Measurements from ENCODE around the gene ANKRD33.

Gene ANKRD33, protein sequence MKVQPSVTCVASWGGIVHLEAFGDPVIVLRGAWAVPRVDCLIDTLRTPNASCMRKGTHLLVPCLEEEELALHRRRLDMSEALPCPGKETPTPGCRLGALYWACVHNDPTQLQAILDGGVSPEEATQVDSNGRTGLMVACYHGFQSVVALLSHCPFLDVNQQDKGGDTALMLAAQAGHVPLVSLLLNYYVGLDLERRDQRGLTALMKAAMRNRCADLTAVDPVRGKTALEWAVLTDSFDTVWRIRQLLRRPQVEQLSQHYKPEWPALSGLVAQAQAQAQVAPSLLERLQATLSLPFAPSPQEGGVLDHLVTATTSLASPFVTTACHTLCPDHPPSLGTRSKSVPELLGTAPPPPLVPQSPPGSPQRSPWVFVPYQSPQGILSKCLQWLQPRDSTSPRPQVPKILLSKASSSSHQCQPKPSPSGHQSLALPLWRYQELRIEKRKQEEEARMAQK

DNA sequence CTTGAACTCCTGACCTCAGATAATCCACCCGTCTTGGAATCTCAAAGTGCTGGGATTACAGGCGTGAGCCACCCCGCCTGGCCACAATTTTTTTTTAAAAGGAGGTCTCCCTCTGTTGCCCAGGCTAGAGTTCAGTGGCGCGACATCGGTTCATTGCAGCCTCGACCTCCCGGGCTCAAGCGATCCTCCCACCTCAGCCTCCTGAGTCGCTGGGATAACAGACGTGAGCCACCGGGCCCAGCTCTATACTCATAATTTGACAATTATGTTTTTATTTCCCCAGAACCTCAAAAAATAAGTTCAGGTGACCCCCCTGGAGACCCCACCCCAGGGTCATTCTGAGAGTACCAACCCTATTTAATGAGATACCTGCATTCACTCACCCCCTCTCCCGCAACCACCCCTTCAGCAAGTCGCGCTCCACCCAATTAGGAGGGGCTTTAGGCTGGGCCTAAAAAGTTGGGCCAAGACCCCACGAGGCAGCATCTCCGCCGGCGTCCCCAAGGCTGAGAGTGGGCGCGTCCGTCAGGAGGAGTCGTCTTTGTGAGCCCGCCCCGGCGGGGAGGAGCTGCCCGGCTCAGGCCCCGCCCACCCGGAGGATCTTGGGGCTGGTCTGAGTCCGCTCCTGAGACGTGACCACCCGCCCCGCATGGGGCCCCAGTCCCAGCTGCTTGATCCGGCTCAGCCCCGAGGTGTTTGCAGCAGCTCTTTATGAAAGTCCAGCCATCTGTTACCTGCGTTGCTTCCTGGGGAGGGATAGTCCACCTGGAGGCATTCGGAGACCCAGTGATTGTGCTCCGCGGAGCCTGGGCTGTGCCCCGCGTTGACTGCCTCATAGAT, at the start of gene ANKRD33:
Gene ANKRD33, plus strand, starts transcription at position 628 of the 840 bp plus-strand sequence. Its CDS starts 84 bp downstream, at position 712.
- DNase-seq: no peak

DNA sequence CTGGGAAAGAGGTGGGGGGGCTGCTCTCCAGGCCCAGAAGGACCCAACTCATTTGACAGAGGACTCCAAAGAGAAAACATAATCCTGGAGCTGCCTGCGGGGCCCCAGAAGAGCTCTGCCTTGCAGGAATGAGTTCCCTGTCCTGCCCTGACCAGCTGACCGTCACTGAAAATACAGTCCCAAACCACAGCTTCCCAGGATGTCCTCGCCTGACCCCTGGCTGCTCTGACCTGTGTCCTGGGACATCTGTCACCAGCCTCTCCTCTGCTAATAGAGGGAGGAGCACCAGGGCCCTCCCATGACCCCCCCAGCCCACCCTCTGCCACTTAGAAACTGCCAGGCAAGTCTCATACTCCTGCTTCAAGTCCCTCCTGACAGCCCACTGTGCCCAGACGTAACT, 49.1 kb upstream of the ANKRD33 start:
- DNase-seq: no peak

DNA sequence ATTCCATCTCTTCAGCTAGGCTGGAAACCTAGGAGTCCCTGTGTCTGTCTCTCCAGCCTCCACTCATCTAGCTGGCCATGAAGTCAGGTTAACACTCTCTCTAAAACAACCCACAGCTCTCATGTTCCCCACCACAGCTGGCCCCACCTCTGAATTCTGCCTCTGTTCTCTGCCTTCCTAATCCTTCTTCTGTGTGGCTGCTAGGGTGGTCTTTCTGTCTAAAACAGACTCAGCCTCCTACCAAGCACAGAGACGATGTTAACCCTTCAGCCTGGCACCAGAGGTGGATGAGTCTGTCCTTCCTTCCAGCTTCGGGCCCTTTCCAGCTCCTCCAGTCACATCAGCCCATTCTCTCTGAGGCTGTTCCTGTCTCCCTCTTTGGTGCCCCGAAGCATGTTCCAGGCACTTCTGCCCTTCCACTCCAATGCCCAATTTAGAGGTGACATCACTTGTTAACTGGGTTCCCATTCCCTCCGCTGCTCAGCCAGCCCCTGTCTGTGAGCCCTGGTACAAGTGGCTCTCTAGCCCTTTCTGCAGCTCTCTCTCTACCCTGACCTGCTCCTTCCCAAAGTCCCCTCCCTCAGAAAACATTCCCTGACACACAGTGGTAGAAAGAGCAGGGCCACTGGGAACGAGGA, 48.5 kb upstream of the ANKRD33 start:
- DNase-seq: no peak

DNA sequence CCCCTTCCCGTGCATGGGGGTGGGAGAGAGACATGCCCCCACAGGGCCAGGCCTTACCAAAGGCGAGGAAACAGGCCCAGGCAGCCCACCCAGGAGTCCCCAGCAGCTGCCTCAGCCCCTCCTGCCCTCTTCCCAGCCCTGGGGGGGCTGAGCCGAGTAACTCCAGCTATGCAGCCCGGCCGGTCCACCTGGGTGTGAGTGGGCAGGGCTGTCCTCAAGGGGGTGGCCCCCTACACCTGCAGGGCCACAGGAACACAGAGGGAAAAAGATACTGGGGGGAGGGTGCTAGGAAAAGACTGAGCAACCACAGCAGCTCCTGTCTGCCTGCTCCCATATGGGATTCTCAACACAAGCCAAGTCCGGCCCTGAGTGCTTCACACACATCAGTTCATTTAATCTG, 46.9 kb upstream of the ANKRD33 start:
- DNase-seq: no peak

DNA sequence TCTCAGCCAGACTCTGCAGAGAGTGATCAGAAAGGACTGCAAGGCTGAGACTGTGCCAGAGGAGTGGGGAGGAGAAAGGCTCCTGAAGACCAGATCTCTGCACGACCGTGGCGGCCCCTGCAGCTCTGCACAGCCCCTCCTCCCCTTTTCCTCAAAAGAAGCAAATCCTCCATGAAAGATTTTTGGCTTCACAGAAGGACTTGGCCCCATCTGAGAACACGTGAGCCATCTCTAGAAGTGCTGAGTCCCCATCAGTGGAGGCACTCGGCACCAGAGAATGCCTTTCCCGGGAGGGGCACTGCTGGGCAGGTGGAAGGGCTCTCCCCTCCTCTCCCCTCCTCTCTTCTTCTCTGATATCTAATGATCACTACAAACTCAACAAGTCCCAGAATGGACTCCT, 46.2 kb upstream of the ANKRD33 start:
- DNase-seq: no peak

DNA sequence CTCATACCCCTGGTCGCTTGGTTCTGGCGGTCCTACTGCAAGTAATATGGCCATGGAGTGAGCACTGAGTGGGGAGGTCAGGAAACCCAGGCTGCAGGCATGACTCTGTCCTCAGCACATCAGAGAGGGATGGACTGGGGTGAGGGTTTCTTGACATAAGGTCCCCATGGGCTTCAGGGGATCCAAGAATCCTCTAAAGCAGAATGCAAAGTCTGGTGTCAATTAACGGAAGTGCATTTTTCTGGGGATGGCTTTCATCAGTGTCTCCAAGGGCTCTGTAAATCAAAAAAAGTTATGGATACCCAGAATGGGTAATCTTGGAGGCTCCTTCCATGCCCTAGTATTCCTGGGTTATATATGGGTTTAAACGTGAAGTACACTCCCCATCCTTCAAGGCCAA, 43.0 kb upstream of the ANKRD33 start:
- no peak for DNase-seq

DNA sequence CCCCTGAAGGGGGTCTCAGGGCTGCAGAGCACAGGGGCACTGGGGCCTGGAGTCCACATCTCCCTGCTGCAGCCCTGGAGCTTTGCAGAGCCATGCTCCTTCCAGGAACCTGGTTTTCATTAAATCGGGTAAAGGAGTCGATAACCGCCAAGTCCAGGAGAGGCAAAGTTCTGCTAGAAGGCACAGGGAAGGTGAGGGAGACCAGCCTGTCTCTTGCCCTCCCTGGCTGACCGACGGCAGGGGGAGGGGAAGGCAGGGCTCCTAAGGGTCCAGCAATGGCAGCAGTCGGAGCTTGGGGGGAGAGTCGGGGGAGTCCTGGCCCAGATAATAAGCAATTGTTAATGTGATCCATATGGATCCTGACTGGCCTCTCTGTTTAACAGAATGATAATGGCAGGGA, 42.4 kb upstream of the ANKRD33 start:
- DNase-seq: no peak

DNA sequence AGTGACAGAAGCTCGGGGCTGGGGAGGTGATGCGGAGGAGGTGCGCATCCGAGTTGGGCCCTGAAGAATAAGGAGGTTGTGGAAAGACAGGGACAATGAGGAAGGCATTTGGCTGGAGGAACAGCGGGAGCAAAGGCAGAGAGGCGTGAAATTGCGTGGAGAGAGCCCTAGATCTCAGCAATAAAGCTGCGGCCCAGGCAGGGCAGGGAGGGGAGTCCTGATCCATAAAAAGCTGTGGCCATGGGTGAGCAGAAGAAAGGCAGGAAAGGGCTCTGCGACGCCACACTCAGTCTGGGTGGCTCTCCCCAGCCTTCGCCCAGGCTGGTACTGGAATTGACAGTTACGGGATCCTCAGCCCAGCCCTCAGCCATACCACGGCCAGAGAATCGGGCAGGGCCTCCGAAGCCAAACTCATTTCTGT, 41.6 kb upstream of the ANKRD33 start:
- DNase-seq: no peak

DNA sequence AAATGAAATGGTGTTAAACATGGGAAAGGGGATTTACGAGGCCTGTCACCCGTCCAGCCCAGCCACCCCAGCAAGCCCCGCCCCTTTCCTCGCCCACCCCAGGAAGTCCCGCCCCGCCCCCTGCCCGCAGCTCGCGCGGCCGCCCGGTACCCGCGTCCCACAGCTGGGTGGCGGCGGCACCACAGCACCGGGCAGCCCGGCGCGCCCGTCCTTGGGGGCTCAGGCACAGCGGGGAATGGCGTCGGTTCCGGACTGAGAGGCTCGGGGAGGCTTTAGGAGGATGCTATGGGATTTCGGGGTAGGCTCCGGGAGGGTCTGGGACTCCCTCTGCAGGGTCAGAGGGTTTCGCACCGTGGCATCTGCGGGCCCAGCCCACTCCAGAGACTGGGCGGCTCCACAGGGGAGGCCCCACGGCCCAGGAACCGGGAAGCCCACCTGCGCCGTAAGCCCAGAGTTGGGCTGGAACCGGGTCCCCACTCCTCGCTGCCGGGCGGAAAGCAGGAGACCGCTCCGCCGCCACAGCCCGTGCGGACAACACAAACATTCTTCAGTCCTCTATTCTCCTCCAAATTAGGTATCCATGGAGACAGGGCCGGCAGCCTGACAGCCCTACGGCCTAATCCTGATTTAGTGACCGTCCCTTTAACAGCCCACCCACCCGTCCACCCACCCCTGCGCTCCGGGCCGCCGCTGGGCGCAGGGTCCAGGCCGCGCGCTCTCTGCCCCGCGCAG, 40.8 kb upstream of the ANKRD33 start:
- no peak for DNase-seq

DNA sequence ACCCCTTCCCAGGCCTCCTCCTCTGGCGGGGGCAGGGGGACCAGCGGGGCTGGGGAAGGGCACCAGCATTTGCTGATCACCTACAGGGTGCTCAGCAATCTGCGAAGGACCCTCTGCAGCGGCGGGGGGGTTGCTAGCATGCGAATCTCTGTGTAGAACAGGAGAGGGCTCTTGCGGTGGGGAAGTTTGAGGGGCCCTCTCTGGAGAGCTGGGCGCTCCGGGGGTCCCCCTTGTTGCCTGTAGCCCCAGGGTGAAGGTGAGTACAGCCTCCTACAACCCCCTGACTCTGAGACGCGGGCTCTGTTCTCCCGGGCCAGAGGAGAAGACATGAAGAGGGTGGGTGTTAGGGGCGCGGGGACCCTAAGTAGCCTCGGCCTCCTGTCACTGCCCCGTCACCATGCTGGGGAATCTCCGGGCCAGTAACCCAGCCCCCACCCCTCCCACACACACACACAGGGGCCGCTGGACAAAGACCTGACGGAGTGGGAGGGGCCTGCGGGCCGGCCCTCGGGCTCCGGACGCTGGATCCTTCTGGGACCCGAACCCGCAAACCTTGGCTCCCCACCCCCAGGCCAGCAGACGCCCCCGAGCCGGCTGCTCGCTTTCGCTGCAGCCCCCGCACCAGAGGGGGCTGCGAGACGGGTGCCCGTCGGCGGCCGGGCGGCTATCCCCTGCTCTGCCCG, 40.1 kb upstream of the ANKRD33 start:
- no peak for DNase-seq

DNA sequence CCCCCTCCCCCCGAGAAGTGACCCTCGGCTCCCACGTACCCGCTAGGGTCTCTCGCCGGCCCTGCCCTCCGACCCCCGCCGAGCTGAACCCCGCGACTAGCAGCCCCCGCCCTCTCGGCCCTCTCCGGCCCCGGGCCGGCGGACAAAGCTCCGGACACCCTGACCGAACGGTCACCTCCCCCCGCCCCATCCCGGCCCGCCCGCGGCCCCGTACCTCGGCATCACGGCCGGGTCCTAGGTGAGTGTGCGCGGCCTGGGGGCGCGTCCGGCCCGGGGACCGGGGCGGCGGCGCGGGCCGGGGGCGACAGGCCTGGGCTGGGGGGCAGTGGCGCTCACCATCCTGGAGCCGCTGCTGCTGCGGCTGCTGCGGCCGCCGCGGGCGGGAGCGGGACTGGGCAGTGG, 39.6 kb upstream of the ANKRD33 start, which contains the start of gene FIGNL2:
Gene FIGNL2, minus strand, starts transcription at position 393 of the 402 bp plus-strand sequence. CDS start 26,305 bp downstream, outside the sequence.
- DNase-seq: no peak

DNA sequence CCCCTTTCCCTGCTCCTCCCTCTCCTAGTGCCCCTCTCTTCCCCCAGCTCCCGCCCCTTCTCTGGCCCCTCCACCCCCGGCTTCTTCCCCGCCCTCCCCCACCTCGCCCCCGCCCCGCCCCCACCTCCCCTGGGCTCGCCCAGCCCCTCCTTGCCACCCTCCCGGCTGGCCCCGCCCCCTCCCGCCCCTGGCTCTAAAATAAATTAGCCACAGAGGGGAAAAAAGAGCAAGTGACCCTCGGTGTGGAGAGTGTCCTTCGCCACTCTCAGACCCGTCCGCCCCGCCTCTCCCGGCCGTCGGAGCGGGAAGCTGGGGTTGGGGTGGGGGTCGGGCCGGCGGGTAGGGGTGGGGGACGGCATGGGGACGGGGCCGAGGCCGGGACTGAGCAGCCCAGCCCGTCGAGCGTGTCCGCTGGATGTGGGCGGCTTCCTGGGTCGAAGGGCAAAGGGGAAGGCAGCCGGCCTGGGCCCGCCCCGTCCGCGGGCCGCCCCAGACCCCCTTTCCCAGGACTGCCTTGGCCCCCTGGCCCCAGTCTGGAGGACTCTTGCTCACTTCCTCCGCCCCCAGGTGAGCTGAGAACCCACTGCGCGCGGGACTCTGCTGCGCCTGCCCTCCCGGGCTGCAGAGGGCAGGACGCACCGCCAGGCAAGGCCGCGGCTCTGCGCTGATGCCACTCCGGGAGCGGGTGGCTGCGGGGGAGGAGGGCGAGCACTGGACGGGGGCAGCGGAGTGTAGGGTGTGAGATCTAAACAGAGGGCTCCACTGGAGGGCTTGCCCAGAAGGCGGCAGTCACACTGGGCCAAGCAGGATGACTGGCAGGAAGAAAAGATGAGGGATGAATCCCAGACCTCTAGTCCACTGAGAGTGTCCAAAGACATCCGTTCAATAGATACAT, 38.8 kb upstream of the ANKRD33 start:
- no peak for DNase-seq

DNA sequence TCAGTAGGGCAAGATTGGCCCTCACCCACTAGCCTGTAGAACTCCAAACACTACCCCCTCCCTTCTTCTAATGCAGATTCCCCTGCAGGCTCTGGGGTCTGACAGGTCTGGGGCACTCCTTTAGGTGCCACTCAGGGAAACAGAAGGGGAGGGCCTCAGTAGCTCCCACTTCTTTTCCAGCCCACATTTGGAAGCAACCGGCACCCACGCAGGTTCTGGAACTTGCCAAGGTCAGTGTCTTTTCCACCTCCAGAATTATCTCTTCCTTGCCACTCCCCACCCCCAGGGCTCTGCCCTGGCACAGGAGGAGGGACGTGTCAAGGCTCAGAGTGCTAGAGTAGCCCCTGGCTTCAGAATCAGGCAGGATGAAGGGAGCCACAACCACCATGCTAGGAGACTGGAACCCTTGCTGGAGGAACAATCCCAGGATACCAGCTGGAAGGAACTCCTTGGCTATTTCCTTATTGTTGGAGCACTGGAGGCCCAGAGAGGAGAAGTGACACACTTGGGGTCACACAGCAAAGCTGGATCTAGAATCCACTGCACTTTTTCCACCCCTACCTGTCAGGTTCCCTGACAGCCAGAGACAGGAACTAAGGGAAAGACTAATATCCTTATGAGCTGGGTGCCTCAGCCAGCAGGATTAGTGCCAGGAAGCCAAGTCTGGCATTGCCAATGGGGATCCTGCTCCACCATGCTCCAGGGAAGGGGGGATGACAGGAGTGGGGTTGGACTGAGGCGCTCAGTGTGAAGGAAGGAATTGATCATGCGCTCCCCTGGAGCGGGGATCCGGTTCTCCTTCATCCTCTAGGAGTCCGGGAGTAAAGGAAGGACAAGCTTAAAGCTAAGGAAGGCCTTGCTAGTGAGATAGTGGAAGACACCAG, 37.6 kb upstream of the ANKRD33 start:
- DNase-seq: no peak

DNA sequence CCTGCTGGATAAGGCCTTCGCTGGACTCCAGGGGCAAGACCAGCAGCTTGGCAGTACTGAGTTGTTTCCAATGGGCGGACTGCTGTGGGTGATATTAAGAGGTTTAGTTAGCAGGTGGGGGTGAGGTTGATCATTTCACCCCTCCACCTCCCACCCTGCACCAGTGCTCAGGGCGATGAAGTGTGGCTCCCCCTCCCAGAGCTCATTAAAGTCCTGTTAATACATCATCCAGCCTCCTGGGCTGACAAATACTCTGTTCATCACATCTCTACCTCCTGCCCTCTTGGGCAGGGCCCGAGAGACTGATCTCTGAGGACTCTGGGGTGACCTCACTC, 37.0 kb upstream of the ANKRD33 start:
- DNase-seq: no peak

DNA sequence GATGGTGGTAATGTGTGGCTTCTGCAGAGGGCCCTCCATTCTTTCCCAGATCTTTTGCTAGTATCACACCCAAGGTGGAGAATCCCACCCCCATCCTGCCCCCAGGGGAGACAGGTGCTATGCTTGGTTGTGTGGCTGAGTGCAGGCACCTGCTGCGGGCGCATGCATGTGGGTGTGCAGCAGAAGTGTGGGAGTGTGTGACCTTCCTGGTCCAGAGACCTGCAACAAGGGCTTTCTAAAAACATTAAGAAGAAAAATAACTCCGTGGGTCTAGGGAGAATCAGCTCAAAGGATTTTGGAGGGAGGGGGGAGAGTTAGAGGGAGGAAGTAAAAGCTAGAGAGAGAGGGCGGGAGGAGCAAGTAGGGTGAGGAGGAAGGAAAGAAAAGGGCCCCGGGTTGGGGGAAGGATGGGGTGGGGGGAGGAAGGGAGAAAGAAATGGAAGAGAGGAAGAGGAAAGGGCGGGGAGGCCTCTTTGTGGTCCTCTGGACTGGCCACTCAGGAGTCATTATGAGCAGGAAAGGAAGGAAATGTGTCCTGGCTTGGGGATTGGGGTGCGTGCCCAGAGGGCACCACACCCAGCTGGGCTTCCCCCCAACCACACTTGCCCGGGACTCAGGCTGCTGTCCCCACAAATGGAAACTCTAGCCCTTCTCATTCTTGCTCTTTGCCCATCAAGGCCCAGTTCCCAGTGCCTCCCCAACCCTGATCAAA, 36.3 kb upstream of the ANKRD33 start:
- no peak for DNase-seq

DNA sequence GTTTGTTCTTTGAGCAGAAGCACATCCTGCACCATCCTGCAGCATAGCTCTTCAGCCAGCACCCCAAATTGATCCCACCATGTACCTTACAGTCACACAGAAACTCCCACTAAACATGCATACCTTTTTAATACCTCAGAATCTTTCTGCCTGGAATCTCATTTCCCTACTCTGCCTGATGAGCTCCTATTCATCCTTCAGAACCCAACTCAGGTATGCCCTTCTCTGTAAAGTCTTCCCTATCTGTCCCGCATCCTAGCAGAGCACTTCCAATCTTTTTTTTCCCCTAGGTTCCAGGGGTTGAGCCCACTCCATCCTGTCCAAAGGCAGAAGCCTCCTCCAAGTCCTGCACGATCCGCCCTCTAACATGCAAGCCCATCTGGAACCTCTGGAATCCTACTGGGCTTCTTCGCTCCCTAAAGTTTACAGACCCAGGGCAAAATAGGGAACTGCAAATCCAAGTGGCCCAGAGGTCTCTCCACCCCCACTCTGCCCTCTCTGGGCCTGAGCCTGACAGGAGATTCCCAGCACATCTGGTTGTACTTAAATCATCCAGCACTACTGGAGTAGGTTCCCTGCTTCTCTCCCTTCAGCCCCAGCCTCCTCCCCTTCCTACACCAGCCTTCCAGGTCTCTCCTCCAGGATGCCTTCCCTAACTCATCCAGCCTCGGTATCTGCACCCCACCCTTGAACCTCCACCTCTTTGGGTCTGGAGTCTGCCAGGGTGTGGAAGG, 35.3 kb upstream of the ANKRD33 start:
- DNase-seq: no peak

DNA sequence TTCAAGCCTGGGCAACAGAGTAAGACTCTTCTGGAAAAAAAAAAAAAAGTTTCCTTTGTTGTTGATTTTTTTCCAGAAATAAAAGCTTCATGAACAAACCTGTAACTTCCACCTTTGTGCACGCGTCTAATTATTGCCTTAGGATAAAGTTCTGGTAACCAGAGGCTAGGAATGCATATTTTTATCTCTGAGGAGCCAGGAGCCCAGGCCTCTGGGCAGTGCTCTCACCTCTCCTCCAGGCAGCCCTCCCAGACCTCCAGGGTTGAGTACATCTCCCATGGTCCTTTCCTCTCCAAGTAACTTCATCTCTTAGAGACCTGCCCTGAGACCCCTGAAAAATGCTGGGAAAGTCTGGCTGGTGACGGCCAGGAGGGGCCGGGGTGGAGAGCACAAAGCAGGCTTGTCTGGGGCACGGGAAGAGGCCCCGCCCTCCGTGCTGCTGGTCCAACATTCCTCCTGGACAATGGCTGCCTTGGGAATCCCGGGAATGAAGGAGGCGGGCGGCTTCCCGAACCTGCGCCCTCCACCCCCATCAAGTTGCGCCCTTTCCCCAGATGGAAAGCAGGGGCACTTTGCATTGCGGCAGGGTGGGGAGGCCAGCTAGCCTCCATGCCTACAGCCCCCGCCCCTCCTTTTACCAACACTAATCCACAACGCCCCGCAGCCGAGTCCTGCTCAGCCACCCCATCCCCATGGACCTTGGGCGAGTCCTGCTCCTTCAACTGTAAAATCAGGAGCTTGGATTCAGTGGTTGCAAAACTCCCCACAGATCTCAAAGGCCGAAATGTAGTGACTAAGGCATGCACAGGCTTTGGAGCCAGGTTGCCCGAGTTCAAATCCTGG, 32.1 kb upstream of the ANKRD33 start:
- no peak for DNase-seq

DNA sequence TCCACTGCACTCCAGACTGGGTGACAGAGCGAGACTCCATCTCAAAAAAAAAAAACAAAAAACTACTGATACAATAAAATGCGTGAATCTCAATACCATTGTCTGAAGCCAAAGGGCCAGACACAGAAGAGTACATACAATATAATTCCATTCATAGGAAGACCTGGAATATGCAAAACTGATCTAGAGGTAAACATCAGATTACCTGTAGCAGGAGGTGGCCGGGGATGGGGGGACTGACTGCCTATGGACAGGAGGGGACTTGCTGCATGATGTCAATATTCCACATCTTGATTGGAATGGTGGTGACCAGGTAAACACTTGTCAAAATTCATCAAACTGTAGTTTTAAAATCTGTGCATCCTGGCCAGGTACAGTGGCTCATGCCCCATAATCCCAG, 26.9 kb upstream of the ANKRD33 start:
- no peak for DNase-seq

Data from GOT3 (cell line).